K562 (cell line): ENCODE results near the gene LRRC75A. TPM values are rescaled to one million over a fixed set of nuclear protein-coding genes. Genes with fewer than 3 reads are reported as not detected.

Source experiments
- FOXA3 ChIP-seq, 2 experiments: fragments of 450-650 bp in 1 of 2; sonication (generic) in 1 of 2; formaldehyde crosslinking; IDR thresholded peaks in 1 of 2; conservative IDR thresholded peaks in 1 of 2; 2 replicates each; pipeline versions ENCODE4 v1.4.0 to v1.8.0; 2020 to 2022; ENCODE audit warnings: mild to moderate bottlenecking in 2 of 2, missing genetic modification reagents in 1 of 2
- HCFC1 ChIP-seq: IDR thresholded peaks from 2 replicates; pipeline ENCODE4 v1.6.1; 2012; ENCODE audit warnings: low read depth, low read length, improper control_type of control experiment
- KHSRP ChIP-seq: fragments of 450-650 bp; IDR thresholded peaks from 2 replicates; pipeline ENCODE4 v1.6.1; 2017
- KLF10 ChIP-seq: fragments of 250-450 bp; sonication (Bioruptor Pico); IDR thresholded peaks from 2 replicates; pipeline ENCODE4 v1.6.1; 2021; ENCODE audit warnings: matching md5 sums
- MBD2 ChIP-seq: sonication (generic); IDR thresholded peaks from 2 replicates; pipeline ENCODE4 v1.6.1; 2016; ENCODE audit warnings: low read depth, borderline replicate concordance
- MYC ChIP-seq, 2 experiments: fragments of 250-450 bp in 1 of 2; sonication (Bioruptor Pico) in 1 of 2; IDR thresholded peaks; 2 replicates each; pipeline versions ENCODE4 v1.5.1 to v1.6.1; 2012 to 2021; ENCODE audit warnings: low read depth in 2 of 2, borderline replicate concordance in 1 of 2, improper control_type of control experiment in 1 of 2, low read length in 1 of 2, mild to moderate bottlenecking in 1 of 2, moderate library complexity in 1 of 2
- NFE2 ChIP-seq: IDR thresholded peaks from 2 replicates; pipeline ENCODE4 v1.6.1; 2014; ENCODE audit warnings: antibody characterized with exemption, low read depth
- NFRKB ChIP-seq: fragments of 450-650 bp; IDR thresholded peaks from 2 replicates; pipeline ENCODE4 v1.6.1; 2016; ENCODE audit warnings: low read depth
- PCBP2 ChIP-seq: fragments of 200-400 bp; formaldehyde crosslinking; IDR thresholded peaks from 2 replicates; pipeline ENCODE4 v1.6.1; 2018; ENCODE audit warnings: low read length, low read depth, mild to moderate bottlenecking, moderate library complexity; ENCODE audit not compliant: poor library complexity, severe bottlenecking
- POLR2A ChIP-seq: fragments of 450-650 bp; conservative IDR thresholded peaks from 2 replicates; pipeline ENCODE4 v1.6.1; 2016
- TCF7L2 ChIP-seq: fragments of 150-350 bp; IDR thresholded peaks from 2 replicates; pipeline ENCODE4 v1.6.1; 2016; ENCODE audit warnings: low read depth, mild to moderate bottlenecking, low read length, moderate library complexity
- XRCC5 ChIP-seq: fragments of 200-400 bp; formaldehyde crosslinking; IDR thresholded peaks from 2 replicates; pipeline ENCODE4 v1.6.1; 2017; ENCODE audit warnings: low read depth, mild to moderate bottlenecking, low read length
- ZNF436 ChIP-seq: fragments of 250-450, 450-650 bp; sonication (Bioruptor Pico); formaldehyde crosslinking; IDR thresholded peaks from 2 replicates; pipeline ENCODE4 v1.7.0; 2020; ENCODE audit warnings: mild to moderate bottlenecking
- polyA plus RNA-seq, 8 experiments: library from polyadenylated mRNA; depleted of rRNA in 4 of 8; stranded (reverse) in 5 of 8; unstranded in 3 of 8; fragments of >200 nt; fragmentation: Nextera tagmentation in 2 of 8; fragmentation: Illumina TruSeq in 1 of 8; extraction: Ambion mirVana in 2 of 8; extraction: Trizol in 1 of 8; gene quantifications; 2 replicates each; pipeline versions ENCODE4 v1.2.1 to v1.2.3, GENCODE V29; 2011 to 2014; ENCODE audit warnings: inconsistent platforms in 1 of 8, missing spikeins in 1 of 8
- total RNA-seq, 7 experiments: library from RNA; depleted of rRNA in 6 of 7; stranded (reverse); fragments of >200 nt in 6 of 7; fragmentation: Illumina TruSeq in 2 of 7; extraction: Trizol in 2 of 7; gene quantifications; 2 replicates each; pipeline versions ENCODE4 v1.2.1 to v1.2.3, GENCODE V29; 2011 to 2021; ENCODE audit warnings: low replicate concordance in 1 of 7
- TF ChIP-seq, protein P1 (sequence below): sonication (generic); formaldehyde crosslinking; IDR thresholded peaks from 2 replicates; pipeline ENCODE4 v1.9.0; 2022; ENCODE audit warnings: mild to moderate bottlenecking, missing genetic modification reagents
- TF ChIP-seq, protein P2 (sequence below): IDR thresholded peaks from 3 replicates; pipeline ENCODE4 v1.6.1; 2011; ENCODE audit warnings: borderline replicate concordance, mild to moderate bottlenecking; ENCODE audit not compliant: insufficient read length, insufficient read depth
- TF ChIP-seq, protein P3 (sequence below): fragments of 250-450 bp; sonication (Bioruptor Pico); IDR thresholded peaks from 2 replicates; pipeline ENCODE4 v1.5.0; 2020; ENCODE audit warnings: mild to moderate bottlenecking, borderline replicate concordance

LRRC75A gene
- total and polyA plus RNA-seq, 9 of the 15 experiments (the other 6 are each of a cell fraction or from before 2014, with no cell fraction given) = 0.04 to 0.34 (median 0.08) TPM; not detected in 5

DNA sequence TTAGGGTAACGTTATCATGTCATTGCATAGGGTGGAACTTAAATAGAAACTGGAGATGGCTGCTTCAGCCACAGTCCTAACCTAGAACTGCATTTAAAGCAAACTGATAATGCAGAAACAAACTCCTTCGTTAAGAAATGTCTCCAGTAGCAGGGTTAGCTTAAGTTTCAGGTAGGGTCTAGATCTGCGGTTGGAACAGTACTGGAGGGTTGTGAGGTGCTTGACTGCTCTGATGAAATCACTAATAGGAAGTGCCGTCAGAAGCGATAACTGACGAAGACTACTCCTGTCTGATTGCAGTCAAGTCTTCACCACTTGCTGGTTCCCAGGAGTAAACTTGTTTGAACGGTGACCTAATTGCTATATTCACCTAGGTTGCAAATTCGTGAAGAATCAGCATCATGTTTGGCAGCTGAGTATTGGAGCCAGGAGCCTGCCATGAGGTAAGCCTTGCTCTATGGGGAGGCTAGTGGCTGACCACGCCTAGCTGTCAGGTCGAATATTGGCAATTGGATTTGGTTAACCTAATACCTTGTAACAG, 52.1 kb downstream of the LRRC75A start (continued):
- TF ChIP-seq, protein P1, sequence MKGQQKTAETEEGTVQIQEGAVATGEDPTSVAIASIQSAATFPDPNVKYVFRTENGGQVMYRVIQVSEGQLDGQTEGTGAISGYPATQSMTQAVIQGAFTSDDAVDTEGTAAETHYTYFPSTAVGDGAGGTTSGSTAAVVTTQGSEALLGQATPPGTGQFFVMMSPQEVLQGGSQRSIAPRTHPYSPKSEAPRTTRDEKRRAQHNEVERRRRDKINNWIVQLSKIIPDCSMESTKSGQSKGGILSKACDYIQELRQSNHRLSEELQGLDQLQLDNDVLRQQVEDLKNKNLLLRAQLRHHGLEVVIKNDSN (CRISPR knock-in tag) = no peak
- TF ChIP-seq TCF7L2 (no peak), ZNF436 (no peak), KHSRP (no peak), NFE2 (no peak), MYC (IDR thresholded peaks at IDR 0.05; ENCODE audit: low read depth, low read length) (0 out of 2 replicates have a peak, but pooled peaks have one; percentile 14), MYC (CRISPR knock-in tag; IDR thresholded peaks at IDR 0.05; ENCODE audit: borderline replicate concordance, low read depth) (no peak), HCFC1 (no peak), PCBP2 (no peak), NFRKB (no peak), XRCC5 (no peak), MBD2 (no peak), FOXA3 (CRISPR knock-in tag; conservative IDR thresholded peaks at IDR 0.05 in 1 of 2, IDR thresholded peaks at IDR 0.05 in 1 of 2) (no peak), KLF10 (CRISPR knock-in tag) (no peak), POLR2A (peak; percentile 40; the same call in 1 of the 2 replicates)
- TF ChIP-seq, protein P2, sequence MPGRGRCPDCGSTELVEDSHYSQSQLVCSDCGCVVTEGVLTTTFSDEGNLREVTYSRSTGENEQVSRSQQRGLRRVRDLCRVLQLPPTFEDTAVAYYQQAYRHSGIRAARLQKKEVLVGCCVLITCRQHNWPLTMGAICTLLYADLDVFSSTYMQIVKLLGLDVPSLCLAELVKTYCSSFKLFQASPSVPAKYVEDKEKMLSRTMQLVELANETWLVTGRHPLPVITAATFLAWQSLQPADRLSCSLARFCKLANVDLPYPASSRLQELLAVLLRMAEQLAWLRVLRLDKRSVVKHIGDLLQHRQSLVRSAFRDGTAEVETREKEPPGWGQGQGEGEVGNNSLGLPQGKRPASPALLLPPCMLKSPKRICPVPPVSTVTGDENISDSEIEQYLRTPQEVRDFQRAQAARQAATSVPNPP = no peak
- TF ChIP-seq, protein P3, sequence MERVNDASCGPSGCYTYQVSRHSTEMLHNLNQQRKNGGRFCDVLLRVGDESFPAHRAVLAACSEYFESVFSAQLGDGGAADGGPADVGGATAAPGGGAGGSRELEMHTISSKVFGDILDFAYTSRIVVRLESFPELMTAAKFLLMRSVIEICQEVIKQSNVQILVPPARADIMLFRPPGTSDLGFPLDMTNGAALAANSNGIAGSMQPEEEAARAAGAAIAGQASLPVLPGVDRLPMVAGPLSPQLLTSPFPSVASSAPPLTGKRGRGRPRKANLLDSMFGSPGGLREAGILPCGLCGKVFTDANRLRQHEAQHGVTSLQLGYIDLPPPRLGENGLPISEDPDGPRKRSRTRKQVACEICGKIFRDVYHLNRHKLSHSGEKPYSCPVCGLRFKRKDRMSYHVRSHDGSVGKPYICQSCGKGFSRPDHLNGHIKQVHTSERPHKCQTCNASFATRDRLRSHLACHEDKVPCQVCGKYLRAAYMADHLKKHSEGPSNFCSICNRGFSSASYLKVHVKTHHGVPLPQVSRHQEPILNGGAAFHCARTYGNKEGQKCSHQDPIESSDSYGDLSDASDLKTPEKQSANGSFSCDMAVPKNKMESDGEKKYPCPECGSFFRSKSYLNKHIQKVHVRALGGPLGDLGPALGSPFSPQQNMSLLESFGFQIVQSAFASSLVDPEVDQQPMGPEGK = no peak
